Astrocyte (in vitro differentiated cells and primary cell): ENCODE results near the gene FLVCR1. TPM values are rescaled to one million over a fixed set of nuclear protein-coding genes. Genes with fewer than 3 reads are reported as not detected.

Source experiments
- DNase-seq: peaks from one replicate; pipeline ENCODE4 v3.0.0-alpha.2; 2010; ENCODE audit warnings: low read depth
- FAIRE-seq: peaks from 2 replicates; lab custom pipeline; 2011; peaks lifted over from hg19 to GRCh38; lab: Jason Lieb, UNC
- H2AFZ ChIP-seq: 2 replicates; pipeline ENCODE4 v1.6.0; 2012; ENCODE audit warnings: low read depth, low read length, inconsistent platforms
- H3K27ac ChIP-seq: 2 replicates; pipeline ENCODE4 v1.5.1; 2011; ENCODE audit warnings: low read depth, low read length, inconsistent platforms
- H3K27me3 ChIP-seq: 2 replicates; pipeline ENCODE4 v1.6.0; 2011; ENCODE audit warnings: low read length, inconsistent platforms; ENCODE audit not compliant: insufficient read depth
- H3K36me3 ChIP-seq: 2 replicates; pipeline ENCODE4 v1.5.1; 2011; ENCODE audit warnings: low read length, inconsistent platforms; ENCODE audit not compliant: insufficient read depth
- H3K4me1 ChIP-seq: 2 replicates; pipeline ENCODE4 v1.5.1; 2011; ENCODE audit warnings: low read length, inconsistent platforms; ENCODE audit not compliant: insufficient read depth
- H3K4me2 ChIP-seq: 2 replicates; pipeline ENCODE4 v1.6.0; 2012; ENCODE audit warnings: low read length, inconsistent platforms
- H3K4me3 ChIP-seq: 2 replicates; pipeline ENCODE4 v1.5.1; 2011; ENCODE audit warnings: low read depth, mild to moderate bottlenecking, low read length, inconsistent platforms; ENCODE audit not compliant: insufficient read depth
- H3K79me2 ChIP-seq: 2 replicates; pipeline ENCODE4 v1.6.0; 2012; ENCODE audit warnings: mild to moderate bottlenecking, low read length, inconsistent platforms; ENCODE audit not compliant: insufficient read depth
- H3K9ac ChIP-seq: 2 replicates; pipeline ENCODE4 v1.6.0; 2012; ENCODE audit warnings: mild to moderate bottlenecking, low read length, inconsistent platforms
- H3K9me3 ChIP-seq: 2 replicates; pipeline ENCODE4 v1.5.1; 2012; ENCODE audit warnings: low read depth, mild to moderate bottlenecking, low read length, inconsistent platforms; ENCODE audit not compliant: insufficient read depth
- H4K20me1 ChIP-seq: 2 replicates; pipeline ENCODE4 v1.6.0; 2012; ENCODE audit warnings: low read length, inconsistent platforms; ENCODE audit not compliant: insufficient read depth
- H3K27ac Mint-ChIP-seq: one replicate; pipeline ENCODE4 v1.8.0; 2021; ENCODE audit warnings: mild to moderate bottlenecking, mixed read lengths; ENCODE audit not compliant: unreplicated experiment
- H3K27me3 Mint-ChIP-seq: one replicate; pipeline ENCODE4 v1.8.0; 2021; ENCODE audit warnings: low read depth, mixed read lengths; ENCODE audit not compliant: unreplicated experiment
- H3K36me3 Mint-ChIP-seq: one replicate; pipeline ENCODE4 v1.8.0; 2021; ENCODE audit warnings: low read depth, mixed read lengths; ENCODE audit not compliant: unreplicated experiment
- H3K4me1 Mint-ChIP-seq: one replicate; pipeline ENCODE4 v1.8.0; 2021; ENCODE audit warnings: low read depth, mixed read lengths; ENCODE audit not compliant: unreplicated experiment
- H3K4me3 Mint-ChIP-seq: one replicate; pipeline ENCODE4 v1.8.0; 2021; ENCODE audit warnings: mild to moderate bottlenecking, moderate library complexity, mixed read lengths; ENCODE audit not compliant: unreplicated experiment
- H3K9me3 Mint-ChIP-seq: one replicate; pipeline ENCODE4 v1.8.0; 2021; ENCODE audit warnings: mild to moderate bottlenecking, mixed read lengths; ENCODE audit not compliant: unreplicated experiment
- CTCF ChIP-seq: IDR thresholded peaks from 2 replicates; pipeline ENCODE4 v1.5.1; 2011; ENCODE audit warnings: low read depth, mild to moderate bottlenecking, inconsistent platforms, low read length, moderate library complexity; ENCODE audit not compliant: insufficient read depth
- EZH2 ChIP-seq: IDR thresholded peaks from 2 replicates; pipeline ENCODE4 v1.6.1; 2012; ENCODE audit warnings: mild to moderate bottlenecking, low read length, inconsistent platforms; ENCODE audit not compliant: insufficient read depth
- total RNA-seq: library from RNA; stranded (reverse); gene quantifications from 2 replicates; pipeline ENCODE4 v1.2.1, GENCODE V29; 2021

FLVCR1 gene
- total RNA-seq, 1 donor from 2014 or later = 8.1 TPM

- peaks cover 4% of the 10 kb centered on the region for H3K27me3 ChIP-seq
- Mint-ChIP-seq H3K27ac (no peak overlapping the region), H3K4me1 (no peaks in the 10 kb centered on the region), H3K9me3 (no peaks in the 10 kb centered on the region), H3K4me3 (no peak overlapping the region), H3K27me3 (peaks cover 20% of the 10 kb centered on the region), H3K36me3 (no peaks in the 10 kb centered on the region)
- no peaks in the 10 kb centered on the region for H3K4me1 ChIP-seq
- DNase-seq = no peak
- no peak for FAIRE-seq
- H3K9ac ChIP-seq = no peak overlapping the region
- TF ChIP-seq CTCF (no peak), EZH2 (no peak)
- H3K79me2 ChIP-seq = no peaks in the 10 kb centered on the region
- no peaks in the 10 kb centered on the region for H3K9me3 ChIP-seq
- H3K36me3 ChIP-seq = no peaks in the 10 kb centered on the region
- H3K27ac ChIP-seq = no peak overlapping the region
- no peaks in the 10 kb centered on the region for H4K20me1 ChIP-seq
- no peak overlapping the region for H2AFZ ChIP-seq
- H3K4me3 ChIP-seq = no peak overlapping the region
- no peak overlapping the region for H3K4me2 ChIP-seq
Observed at GRCh38 chr1:212945463-212946160, 87.5 kb downstream of the FLVCR1 start.

- Histone ChIP-seq H3K36me3 (no peaks in the 10 kb centered on the region), H3K27ac (no peak overlapping the region), H3K9me3 (no peaks in the 10 kb centered on the region), H3K79me2 (no peaks in the 10 kb centered on the region), H3K27me3 (peaks cover 4% of the 10 kb centered on the region), H4K20me1 (no peaks in the 10 kb centered on the region), H2AFZ (no peak overlapping the region), H3K4me3 (no peak overlapping the region), H3K9ac (no peak overlapping the region), H3K4me1 (peaks cover 6% of the 10 kb centered on the region), H3K4me2 (no peak overlapping the region)
- DNase-seq (no peak), FAIRE-seq (no peak)
- peaks cover under 1% of the 10 kb centered on the region for H3K4me1 Mint-ChIP-seq
- H3K4me3 Mint-ChIP-seq = no peak overlapping the region
- H3K27ac Mint-ChIP-seq = no peak overlapping the region
- peaks cover 20% of the 10 kb centered on the region for H3K27me3 Mint-ChIP-seq
- no peak for TF ChIP-seq EZH2
- no peak for TF ChIP-seq CTCF
- H3K9me3 Mint-ChIP-seq = no peaks in the 10 kb centered on the region
- no peaks in the 10 kb centered on the region for H3K36me3 Mint-ChIP-seq
Observed at GRCh38 chr1:212946872-212947271, 88.8 kb downstream of the FLVCR1 start.

Other genes with a start within 250 kb of the FLVCR1 start
- 72.5 and 87.6 TPM in 2 replicates for gene ATF3, start 249.5 kb upstream of the FLVCR1 start, total RNA-seq
- gene BATF3, start 158.4 kb upstream of the FLVCR1 start, total RNA-seq = 1.9 and 2.5 TPM in 2 replicates
- 22.6 and 24.6 TPM in 2 replicates for gene NSL1, start 66.5 kb upstream of the FLVCR1 start, total RNA-seq
- 7.1 and 8.6 TPM in 2 replicates for gene TATDN3, start 66.4 kb upstream of the FLVCR1 start, total RNA-seq
- 0.65 TPM in 1 of 2 replicates, not detected in the other for gene SPATA45, start 10.6 kb upstream of the FLVCR1 start, total RNA-seq
- 7.1 and 10.0 TPM in 2 replicates for gene VASH2, start 92.3 kb downstream of the FLVCR1 start, total RNA-seq
- 21.4 and 21.6 TPM in 2 replicates for gene ANGEL2, start 157.6 kb downstream of the FLVCR1 start, total RNA-seq
- gene RPS6KC1, start 193.0 kb downstream of the FLVCR1 start, total RNA-seq = 22.4 and 25.6 TPM in 2 replicates